GM23338 (cell line): ENCODE data around the gene CUBN. TPM values are rescaled to one million over a fixed set of nuclear protein-coding genes. Genes with fewer than 3 reads are reported as not detected.

ENCODE experiments used
- ATAC-seq: fragments of 200-7000 bp; cut with Tn5 transposase; 3 replicates; pipeline ENCODE4 v1.9.1; 2020
- DNase-seq: peaks from one replicate; pipeline ENCODE4 v3.0.0-alpha.2; 2015; ENCODE audit warnings: low spot score
- H2AFZ ChIP-seq: fragments of 200-600 bp; sonication (generic); 2 replicates; pipeline ENCODE4 v1.8.0; 2016; ENCODE audit warnings: antibody characterized with exemption, mild to moderate bottlenecking, moderate library complexity
- H3F3A ChIP-seq: fragments of 200-600 bp; sonication (generic); replicated peaks from 2 replicates; pipeline ENCODE4 v1.8.0; 2017; ENCODE audit warnings: antibody characterized with exemption, mixed run types, low read depth
- H3K27ac ChIP-seq: fragments of 200-600 bp; sonication (generic); 2 replicates; pipeline ENCODE4 v1.6.1; 2016; ENCODE audit warnings: low read depth
- H3K27me3 ChIP-seq: fragments of 200-600 bp; sonication (generic); 2 replicates; pipeline ENCODE4 v1.8.0; 2016; ENCODE audit warnings: mild to moderate bottlenecking, mixed run types, moderate library complexity; ENCODE audit not compliant: insufficient read depth
- H3K36me3 ChIP-seq: fragments of 200-600 bp; sonication (generic); 2 replicates; pipeline ENCODE4 v1.8.0; 2016; ENCODE audit warnings: mild to moderate bottlenecking; ENCODE audit not compliant: insufficient read depth
- H3K4me1 ChIP-seq: fragments of 200-600 bp; sonication (generic); 2 replicates; pipeline ENCODE4 v1.8.0; 2016; ENCODE audit warnings: mild to moderate bottlenecking, moderate library complexity; ENCODE audit not compliant: insufficient read depth
- H3K4me2 ChIP-seq: fragments of 200-600 bp; sonication (generic); 2 replicates; pipeline ENCODE4 v1.7.1; 2017; ENCODE audit warnings: mixed run types
- H3K4me3 ChIP-seq: fragments of 200-600 bp; sonication (generic); 2 replicates; pipeline ENCODE4 v1.6.1; 2016; ENCODE audit warnings: mixed run types
- H3K79me2 ChIP-seq: fragments of 200-600 bp; sonication (generic); replicated peaks from 2 replicates; pipeline ENCODE4 v1.8.0; 2017; ENCODE audit warnings: mild to moderate bottlenecking; ENCODE audit not compliant: insufficient read depth
- H3K9me2 ChIP-seq: fragments of 200-600 bp; sonication (generic); 2 replicates; pipeline ENCODE4 v1.8.0; 2017; ENCODE audit not compliant: insufficient read depth
- H4K20me1 ChIP-seq: fragments of 200-600 bp; sonication (generic); replicated peaks from 2 replicates; pipeline ENCODE4 v1.8.0; 2017; ENCODE audit warnings: mild to moderate bottlenecking; ENCODE audit not compliant: insufficient read depth
- H3K27ac Mint-ChIP-seq: 2 replicates; pipeline ENCODE4 v1.8.0; 2020; ENCODE audit warnings: inconsistent platforms, mild to moderate bottlenecking, moderate library complexity, mixed read lengths
- H3K27me3 Mint-ChIP-seq: 3 replicates; pipeline ENCODE4 v1.8.0; 2022; ENCODE audit warnings: low read depth, mild to moderate bottlenecking, moderate library complexity, mixed read lengths, inconsistent platforms; ENCODE audit not compliant: insufficient read depth, poor library complexity
- H3K36me3 Mint-ChIP-seq: 3 replicates; pipeline ENCODE4 v1.8.0; 2021; ENCODE audit warnings: low read depth, mild to moderate bottlenecking, inconsistent platforms, moderate library complexity, mixed read lengths
- H3K4me1 Mint-ChIP-seq: 3 replicates; pipeline ENCODE4 v1.8.0; 2020; ENCODE audit warnings: mild to moderate bottlenecking, inconsistent platforms, mixed read lengths
- H3K4me3 Mint-ChIP-seq: 3 replicates; pipeline ENCODE4 v1.8.0; 2021; ENCODE audit warnings: moderate library complexity, mild to moderate bottlenecking, inconsistent platforms, mixed read lengths
- H3K9me3 Mint-ChIP-seq: 3 replicates; pipeline ENCODE4 v1.8.0; 2020; ENCODE audit warnings: moderate library complexity, mild to moderate bottlenecking, inconsistent platforms, mixed read lengths
- CREB1 ChIP-seq: fragments of 250-450 bp; sonication (Bioruptor Pico); IDR thresholded peaks from 2 replicates; pipeline ENCODE4 v1.5.0; 2020; ENCODE audit warnings: low read depth, mild to moderate bottlenecking, moderate library complexity
- CTCF ChIP-seq, 2 experiments: fragments of 200-600 bp in 1 of 2; sonication (generic) in 1 of 2; conservative IDR thresholded peaks; 2 replicates each; pipeline versions ENCODE4 v1.5.1 to v1.6.1; 2016 to 2017; ENCODE audit warnings: antibody characterized with exemption in 2 of 2, low read depth in 2 of 2, mild to moderate bottlenecking in 2 of 2, moderate library complexity in 1 of 2
- EZH2 ChIP-seq: fragments of 200-600 bp; sonication (generic); IDR thresholded peaks from one replicate; pipeline ENCODE4 v1.8.0; 2017; ENCODE audit warnings: antibody characterized with exemption, mild to moderate bottlenecking, low read depth; ENCODE audit not compliant: unreplicated experiment
- EZH2phosphoT487 ChIP-seq: fragments of 200-600 bp; sonication (generic); IDR thresholded peaks from one replicate; pipeline ENCODE4 v1.8.1; 2018; ENCODE audit warnings: antibody characterized with exemption; ENCODE audit not compliant: unreplicated experiment
- JUNB ChIP-seq: IDR thresholded peaks from one replicate; pipeline ENCODE4 v1.6.1; 2016; ENCODE audit warnings: antibody characterized with exemption; ENCODE audit not compliant: unreplicated experiment
- NANOG ChIP-seq: IDR thresholded peaks from 2 replicates; pipeline ENCODE4 v1.6.1; 2016; ENCODE audit warnings: antibody characterized with exemption, borderline replicate concordance
- POLR2AphosphoS5 ChIP-seq: IDR thresholded peaks from 2 replicates; pipeline ENCODE4 v1.6.1; 2016; ENCODE audit warnings: antibody characterized with exemption, low read depth
- STAT1 ChIP-seq: IDR thresholded peaks from one replicate; pipeline ENCODE4 v1.6.1; 2016; ENCODE audit warnings: antibody characterized with exemption; ENCODE audit not compliant: unreplicated experiment
- ZNF114 ChIP-seq: fragments of 250-450 bp; sonication (Bioruptor Pico); IDR thresholded peaks from 2 replicates; pipeline ENCODE4 v1.5.0; 2020; ENCODE audit warnings: mild to moderate bottlenecking, moderate library complexity
- ZNF331 ChIP-seq: fragments of 250-450 bp; sonication (Bioruptor Pico); IDR thresholded peaks from 2 replicates; pipeline ENCODE4 v1.5.0; 2020; ENCODE audit warnings: low read depth, mild to moderate bottlenecking, moderate library complexity
- ZNF462 ChIP-seq: fragments of 250-450 bp; sonication (Bioruptor Pico); IDR thresholded peaks from 2 replicates; pipeline ENCODE4 v1.5.0; 2020; ENCODE audit warnings: mild to moderate bottlenecking, moderate library complexity
- polyA plus RNA-seq: library from polyadenylated mRNA; unstranded; fragments of >200 nt; fragmentation: Nextera tagmentation; extraction: Ambion mirVana; gene quantifications from 2 replicates; pipeline ENCODE4 v1.2.1, GENCODE V29; 2016
- total RNA-seq: library from RNA; depleted of rRNA; stranded (reverse); fragments of >200 nt; shearing (Covaris generic); gene quantifications from 2 replicates; pipeline ENCODE4 v1.2.3, GENCODE V29; 2014
- TF ChIP-seq, protein P1 (sequence below): IDR thresholded peaks from one replicate; pipeline ENCODE4 v1.6.1; 2018; ENCODE audit warnings: antibody characterized with exemption; ENCODE audit not compliant: unreplicated experiment
- TF ChIP-seq, protein P2 (sequence below): IDR thresholded peaks from 2 replicates; pipeline ENCODE4 v1.6.1; 2016; ENCODE audit warnings: antibody characterized with exemption

Gene CUBN
- total and polyA plus RNA-seq, 2 experiments from 2014 or later: 0.06 to 1.8 TPM

DNA sequence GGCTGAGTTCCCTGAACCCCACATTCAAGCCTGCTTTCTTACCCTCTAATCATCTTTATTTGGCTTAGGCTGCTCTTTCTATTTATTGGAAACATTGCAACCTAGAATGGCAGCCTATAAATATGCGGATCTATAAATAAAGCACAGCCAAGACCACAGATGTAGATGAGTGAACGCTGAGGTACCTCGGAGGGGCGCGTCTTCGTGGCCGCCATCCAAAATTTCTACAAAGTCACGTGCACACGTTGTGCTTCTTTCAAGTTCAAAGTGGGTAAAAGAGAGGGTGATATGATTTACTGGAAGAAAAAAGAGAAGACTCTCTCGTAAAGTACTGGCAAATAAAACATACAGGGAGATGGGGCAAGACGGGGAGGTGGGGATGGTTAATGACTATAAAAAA is 179.8 kb downstream of the CUBN start:
- Histone ChIP-seq H3F3A (no peaks in the 10 kb centered on the region), H3K4me1 (0 out of 2 replicates have a peak, but pooled peaks cover 5% of the 10 kb centered on the region), H3K27me3 (no peaks in the 10 kb centered on the region), H3K4me2 (no peak overlapping the region), H3K79me2 (no peaks in the 10 kb centered on the region), H3K9me2 (no peaks in the 10 kb centered on the region; the same call in 1 of the 2 replicates), H4K20me1 (no peaks in the 10 kb centered on the region), H2AFZ (no peak overlapping the region), H3K36me3 (no peaks in the 10 kb centered on the region), H3K4me3 (no peak overlapping the region), H3K27ac (no peak overlapping the region)
- no peak overlapping the region for H3K27ac Mint-ChIP-seq
- H3K36me3 Mint-ChIP-seq: no peaks in the 10 kb centered on the region
- H3K4me1 Mint-ChIP-seq: peaks cover 28% of the 10 kb centered on the region
- H3K27me3 Mint-ChIP-seq: no peaks in the 10 kb centered on the region
- ATAC-seq (no peak), DNase-seq (no peak)
- H3K9me3 Mint-ChIP-seq: no peaks in the 10 kb centered on the region
- no peak overlapping the region for H3K4me3 Mint-ChIP-seq
- TF ChIP-seq NANOG: no peak
- TF ChIP-seq CTCF (conservative IDR thresholded peaks at IDR 0.05; ENCODE audit: low read depth in 2 of 2): no peak
- no peak for TF ChIP-seq STAT1
- no peak for TF ChIP-seq EZH2
- TF ChIP-seq ZNF114 (CRISPR knock-in tag): no peak
- TF ChIP-seq, protein P1, sequence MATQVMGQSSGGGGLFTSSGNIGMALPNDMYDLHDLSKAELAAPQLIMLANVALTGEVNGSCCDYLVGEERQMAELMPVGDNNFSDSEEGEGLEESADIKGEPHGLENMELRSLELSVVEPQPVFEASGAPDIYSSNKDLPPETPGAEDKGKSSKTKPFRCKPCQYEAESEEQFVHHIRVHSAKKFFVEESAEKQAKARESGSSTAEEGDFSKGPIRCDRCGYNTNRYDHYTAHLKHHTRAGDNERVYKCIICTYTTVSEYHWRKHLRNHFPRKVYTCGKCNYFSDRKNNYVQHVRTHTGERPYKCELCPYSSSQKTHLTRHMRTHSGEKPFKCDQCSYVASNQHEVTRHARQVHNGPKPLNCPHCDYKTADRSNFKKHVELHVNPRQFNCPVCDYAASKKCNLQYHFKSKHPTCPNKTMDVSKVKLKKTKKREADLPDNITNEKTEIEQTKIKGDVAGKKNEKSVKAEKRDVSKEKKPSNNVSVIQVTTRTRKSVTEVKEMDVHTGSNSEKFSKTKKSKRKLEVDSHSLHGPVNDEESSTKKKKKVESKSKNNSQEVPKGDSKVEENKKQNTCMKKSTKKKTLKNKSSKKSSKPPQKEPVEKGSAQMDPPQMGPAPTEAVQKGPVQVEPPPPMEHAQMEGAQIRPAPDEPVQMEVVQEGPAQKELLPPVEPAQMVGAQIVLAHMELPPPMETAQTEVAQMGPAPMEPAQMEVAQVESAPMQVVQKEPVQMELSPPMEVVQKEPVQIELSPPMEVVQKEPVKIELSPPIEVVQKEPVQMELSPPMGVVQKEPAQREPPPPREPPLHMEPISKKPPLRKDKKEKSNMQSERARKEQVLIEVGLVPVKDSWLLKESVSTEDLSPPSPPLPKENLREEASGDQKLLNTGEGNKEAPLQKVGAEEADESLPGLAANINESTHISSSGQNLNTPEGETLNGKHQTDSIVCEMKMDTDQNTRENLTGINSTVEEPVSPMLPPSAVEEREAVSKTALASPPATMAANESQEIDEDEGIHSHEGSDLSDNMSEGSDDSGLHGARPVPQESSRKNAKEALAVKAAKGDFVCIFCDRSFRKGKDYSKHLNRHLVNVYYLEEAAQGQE: no peak
- TF ChIP-seq JUNB: no peak
- TF ChIP-seq CREB1 (CRISPR knock-in tag): no peak
- no peak for TF ChIP-seq ZNF462
- TF ChIP-seq, protein P2, sequence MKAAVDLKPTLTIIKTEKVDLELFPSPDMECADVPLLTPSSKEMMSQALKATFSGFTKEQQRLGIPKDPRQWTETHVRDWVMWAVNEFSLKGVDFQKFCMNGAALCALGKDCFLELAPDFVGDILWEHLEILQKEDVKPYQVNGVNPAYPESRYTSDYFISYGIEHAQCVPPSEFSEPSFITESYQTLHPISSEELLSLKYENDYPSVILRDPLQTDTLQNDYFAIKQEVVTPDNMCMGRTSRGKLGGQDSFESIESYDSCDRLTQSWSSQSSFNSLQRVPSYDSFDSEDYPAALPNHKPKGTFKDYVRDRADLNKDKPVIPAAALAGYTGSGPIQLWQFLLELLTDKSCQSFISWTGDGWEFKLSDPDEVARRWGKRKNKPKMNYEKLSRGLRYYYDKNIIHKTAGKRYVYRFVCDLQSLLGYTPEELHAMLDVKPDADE: no peak
- no peak for TF ChIP-seq POLR2AphosphoS5
- TF ChIP-seq ZNF331 (CRISPR knock-in tag): no peak
- no peak for TF ChIP-seq EZH2phosphoT487
